C4-2B (cell line): ENCODE data around the gene CD99L2.

ENCODE experiments used
- H3K27ac ChIP-seq: fragments of 450-650 bp; 2 replicates; pipeline ENCODE4 v1.5.1; 2017
- CTCF ChIP-seq: fragments of 450-650 bp; conservative IDR thresholded peaks from 2 replicates; pipeline ENCODE4 v1.5.1; 2017; ENCODE audit warnings: mild to moderate bottlenecking
- ZFX ChIP-seq: fragments of 450-650 bp; IDR thresholded peaks from 2 replicates; pipeline ENCODE4 v1.6.1; 2017

The CD99L2 gene

GRCh38 chrX:150821971-150822370 is 76.5 kb downstream of the CD99L2 start:
- TF ChIP-seq ZFX (no peak), CTCF (no peak)

GRCh38 chrX:150813922-150814321 is 84.5 kb downstream of the CD99L2 start:
- H3K27ac ChIP-seq = no peak overlapping the region
- TF ChIP-seq CTCF = no peak
- TF ChIP-seq ZFX = no peak

More at GRCh38 chrX:150821971-150822370, 76.5 kb downstream of the CD99L2 start:
- H3K27ac ChIP-seq = no peak overlapping the region

GRCh38 chrX:150806827-150807226 is 91.6 kb downstream of the CD99L2 start:
- H3K27ac ChIP-seq = peak overlapping the region; percentile 46
- TF ChIP-seq CTCF (no peak), ZFX (no peak)

- H3K27ac ChIP-seq = no peak overlapping the region
- TF ChIP-seq ZFX = no peak
Observed at GRCh38 chrX:150805736-150806135, 92.7 kb downstream of the CD99L2 start.

- TF ChIP-seq ZFX (no peak), CTCF (no peak)
- H3K27ac ChIP-seq = no peak overlapping the region
Observed at GRCh38 chrX:150792949-150793527, 105.4 kb downstream of the CD99L2 start.

GRCh38 chrX:150790021-150790420 is 108.4 kb downstream of the CD99L2 start:
- TF ChIP-seq ZFX (no peak), CTCF (no peak)
- no peak overlapping the region for H3K27ac ChIP-seq

- TF ChIP-seq ZFX (no peak), CTCF (no peak)
- no peak overlapping the region for H3K27ac ChIP-seq
Observed at GRCh38 chrX:150781677-150782076, 116.8 kb downstream of the CD99L2 start.

GRCh38 chrX:150779385-150779784 is 119.1 kb downstream of the CD99L2 start:
- no peak overlapping the region for H3K27ac ChIP-seq
- no peak for TF ChIP-seq CTCF
- no peak for TF ChIP-seq ZFX
